Measurements from ENCODE around the gene GALNTL6.

Gene GALNTL6

DNA sequence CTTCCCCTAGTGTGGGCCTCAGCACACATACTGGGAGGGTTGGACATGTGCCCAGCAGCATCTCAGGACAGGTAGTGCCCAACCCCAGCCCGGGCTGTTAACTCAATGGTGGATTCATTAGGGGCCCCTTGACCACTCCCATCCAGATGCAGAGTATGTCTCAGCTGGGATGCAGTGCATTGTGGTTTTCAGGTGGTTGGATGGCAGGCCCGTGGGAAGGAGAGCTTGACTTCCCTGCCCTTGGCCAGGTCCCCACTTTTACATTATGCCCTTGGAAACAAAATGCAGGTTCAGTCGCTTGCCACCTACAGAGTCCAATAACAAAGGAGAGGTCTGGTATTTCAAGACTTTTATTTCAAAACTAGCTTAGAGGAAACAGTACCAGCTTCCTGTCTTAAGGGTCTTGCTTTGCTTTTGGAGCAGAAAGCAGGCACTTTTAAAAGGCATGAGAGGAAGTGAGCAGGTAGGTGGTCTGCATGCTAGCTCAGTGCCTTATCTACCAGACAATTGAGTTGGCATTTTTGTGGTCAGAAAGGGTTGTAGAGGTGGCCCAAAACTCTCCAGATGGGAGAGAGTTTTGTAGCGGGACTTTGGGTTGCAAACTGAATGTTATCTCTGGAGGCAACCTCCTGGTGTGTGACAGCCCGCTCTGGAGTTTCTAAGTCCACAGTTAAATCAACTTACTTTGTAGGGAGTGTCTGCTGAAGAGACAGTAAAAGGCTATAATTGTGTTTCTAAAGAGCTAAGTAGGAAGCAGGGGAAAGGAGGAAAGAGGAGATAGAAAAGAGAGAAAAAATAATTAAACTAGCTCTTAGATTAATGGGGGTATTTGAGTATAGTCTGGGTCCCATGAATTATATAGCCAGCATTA is 171.0 kb downstream of the GALNTL6 start:
- DNase-seq (ENCODE audit: low read depth in 1 of 2, low spot score in 1 of 2), result no peak
- no peak for TF ChIP-seq CTCF (IDR thresholded peaks at IDR 0.05; ENCODE audit: insufficient read depth, low read length)
- TF ChIP-seq SPI1 (IDR thresholded peaks at IDR 0.05; ENCODE audit: borderline replicate concordance, low read depth), result no peak
- TF ChIP-seq GABPA (IDR thresholded peaks at IDR 0.05; ENCODE audit: low read depth), result no peak
- H3K27ac ChIP-seq (replicated peaks), result no peak overlapping the region
- H3K4me3 ChIP-seq (replicated peaks; ENCODE audit: insufficient read depth, low read length), result no peak overlapping the region
- H3K27me3 ChIP-seq (ENCODE audit: insufficient read depth, poor library complexity, severe bottlenecking), result no peaks in the 10 kb centered on the region

- H3K27me3 ChIP-seq (ENCODE audit: insufficient read depth, poor library complexity, severe bottlenecking), result no peaks in the 10 kb centered on the region
- TF ChIP-seq REST (IDR thresholded peaks at IDR 0.05; ENCODE audit: insufficient replicate concordance, low read depth) (no peak), POLR2AphosphoS5 (IDR thresholded peaks at IDR 0.05; ENCODE audit: low read depth) (no peak), CTCF (IDR thresholded peaks at IDR 0.05; ENCODE audit: insufficient read depth, low read length) (no peak), GABPA (IDR thresholded peaks at IDR 0.05; ENCODE audit: low read depth) (no peak), SPI1 (IDR thresholded peaks at IDR 0.05; ENCODE audit: borderline replicate concordance, low read depth) (no peak)
- H3K4me3 ChIP-seq (replicated peaks; ENCODE audit: insufficient read depth, low read length), result no peak overlapping the region
- no peak overlapping the region for H3K27ac ChIP-seq (replicated peaks)
- no peak for DNase-seq (ENCODE audit: low read depth in 1 of 2, low spot score in 1 of 2)
These were observed 171.9 kb downstream of the GALNTL6 start for GRCh38 chr4:171985129-171985528.

GRCh38 chr4:171993247-171993646 is 180.0 kb downstream of the GALNTL6 start:
- H3K27ac ChIP-seq (replicated peaks), result no peak overlapping the region
- DNase-seq (ENCODE audit: low read depth in 1 of 2, low spot score in 1 of 2), result no peak
- H3K4me3 ChIP-seq (replicated peaks; ENCODE audit: insufficient read depth, low read length), result no peak overlapping the region
- no peaks in the 10 kb centered on the region for H3K27me3 ChIP-seq (ENCODE audit: insufficient read depth, poor library complexity, severe bottlenecking)
- TF ChIP-seq GABPA (IDR thresholded peaks at IDR 0.05; ENCODE audit: low read depth) (no peak), CTCF (IDR thresholded peaks at IDR 0.05; ENCODE audit: insufficient read depth, low read length) (no peak)

GRCh38 chr4:172007889-172008288 is 194.7 kb downstream of the GALNTL6 start:
- Histone ChIP-seq H3K27ac (replicated peaks) (no peak overlapping the region), H3K4me3 (replicated peaks; ENCODE audit: insufficient read depth, low read length) (no peak overlapping the region), H3K27me3 (ENCODE audit: insufficient read depth, poor library complexity, severe bottlenecking) (no peaks in the 10 kb centered on the region)
- no peak for TF ChIP-seq POLR2AphosphoS5 (IDR thresholded peaks at IDR 0.05; ENCODE audit: low read depth)
- TF ChIP-seq REST (IDR thresholded peaks at IDR 0.05; ENCODE audit: insufficient replicate concordance, low read depth), result no peak
- TF ChIP-seq GABPA (IDR thresholded peaks at IDR 0.05; ENCODE audit: low read depth), result no peak
- no peak for TF ChIP-seq CTCF (IDR thresholded peaks at IDR 0.05; ENCODE audit: insufficient read depth, low read length)
- TF ChIP-seq SPI1 (IDR thresholded peaks at IDR 0.05; ENCODE audit: borderline replicate concordance, low read depth), result no peak
- DNase-seq (ENCODE audit: low read depth in 1 of 2, low spot score in 1 of 2), result no peak

All from HL-60 (cell line).